ENCODE data around the gene TANGO2.

DNA sequence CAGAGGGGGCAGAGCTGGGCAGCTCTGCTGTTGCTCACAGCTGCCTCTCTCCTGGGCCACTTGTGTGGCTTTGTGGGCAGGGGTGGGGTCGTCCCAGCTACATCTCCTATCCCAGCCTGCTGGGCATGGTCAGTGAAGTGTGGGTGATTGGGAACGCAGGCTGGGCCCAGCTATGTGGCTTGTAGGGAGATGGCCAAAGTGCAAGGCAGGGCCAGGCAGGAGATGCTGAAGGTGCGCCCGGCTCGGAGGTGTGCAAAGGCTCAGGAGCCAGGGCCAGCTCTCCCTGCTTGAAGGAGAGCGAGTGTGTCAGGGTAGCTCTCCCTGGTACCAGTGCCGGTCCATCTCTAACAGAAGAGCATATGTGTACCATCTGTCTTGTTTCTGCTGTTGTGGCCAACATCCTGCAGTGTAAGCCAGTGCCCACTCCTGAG, 86.6 kb downstream of the TANGO2 start:
- TF ChIP-seq CTCF (conservative IDR thresholded peaks at IDR 0.05) = no peak
- TF ChIP-seq ZFX (IDR thresholded peaks at IDR 0.05) = no peak

Measured in C4-2B (cell line).